ENCODE measurements around the gene SH3PXD2A.
"Not testable (repeated sequence)": the region's sequence is repeated elsewhere in the genome, so short reads cannot be mapped to it uniquely, and the experiment has no call there.

SH3PXD2A gene

DNA sequence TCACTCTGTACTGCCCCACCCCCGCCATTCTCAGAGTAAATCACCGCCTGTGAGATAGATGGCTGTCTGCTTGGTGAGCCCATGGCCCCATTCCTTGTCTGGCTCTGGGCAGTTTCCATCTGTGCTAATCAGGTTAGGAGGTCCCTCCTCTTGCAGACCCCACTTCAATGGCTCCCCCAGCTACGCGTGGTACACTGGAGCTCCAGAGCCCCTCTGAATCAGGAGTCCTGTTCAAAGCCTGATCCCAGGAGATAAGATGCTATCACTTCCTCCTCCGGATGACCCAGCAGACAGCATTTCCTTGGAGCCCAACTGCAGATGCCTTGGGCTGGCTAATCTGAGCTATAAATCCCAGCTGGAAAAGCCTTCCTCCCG, 122.3 kb downstream of the SH3PXD2A start:
- H3K4me3 Mint-ChIP-seq: no peak overlapping the region
- no peaks in the 10 kb centered on the region for H3K27me3 Mint-ChIP-seq
- no peak for DNase-seq
- no peaks in the 10 kb centered on the region for H3K4me1 Mint-ChIP-seq (ENCODE audit: low read depth)
- H3K9me3 Mint-ChIP-seq: no peaks in the 10 kb centered on the region
- H3K36me3 Mint-ChIP-seq (ENCODE audit: low read depth): no peaks in the 10 kb centered on the region
- H3K27ac Mint-ChIP-seq: no peak overlapping the region

GRCh38 chr10:103732339-103733044, 122.9 kb downstream of the SH3PXD2A start:
- no peak for DNase-seq
- Mint-ChIP-seq H3K27ac (no peak overlapping the region), H3K4me1 (ENCODE audit: low read depth) (no peaks in the 10 kb centered on the region), H3K4me3 (no peak overlapping the region), H3K9me3 (no peaks in the 10 kb centered on the region), H3K36me3 (ENCODE audit: low read depth) (no peaks in the 10 kb centered on the region), H3K27me3 (no peaks in the 10 kb centered on the region)

DNA sequence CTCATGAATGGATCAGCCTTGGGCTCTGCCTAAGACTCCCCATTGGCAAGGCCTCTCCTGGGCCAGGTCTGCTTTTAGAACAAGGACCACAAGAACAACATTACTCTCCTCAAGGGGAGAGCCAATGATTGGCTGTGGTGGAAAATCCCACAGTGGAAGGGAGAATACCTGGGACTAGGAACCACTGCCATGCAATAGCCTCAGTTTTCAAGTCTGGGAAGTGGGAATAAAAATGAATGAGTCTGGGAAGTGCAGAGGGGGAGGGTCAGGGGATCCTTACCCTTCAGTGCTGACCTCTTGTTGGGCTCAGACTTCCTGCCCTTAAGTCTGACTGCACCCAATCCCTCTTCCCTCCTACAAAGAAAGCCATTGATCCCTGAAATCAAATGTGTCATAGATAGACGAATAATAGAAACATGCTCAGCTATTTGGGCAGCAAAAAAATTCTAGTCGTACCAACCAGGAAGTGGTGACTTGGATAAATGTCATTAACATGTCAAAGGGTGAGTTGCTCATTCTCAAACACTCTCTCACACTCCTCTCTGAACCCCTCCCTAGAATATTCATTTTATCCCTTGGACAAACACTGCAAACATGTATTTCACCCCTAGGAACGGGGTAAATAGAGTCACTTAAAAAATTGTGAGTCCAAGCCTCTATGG, 123.6 kb downstream of the SH3PXD2A start:
- Mint-ChIP-seq H3K27me3 (no peaks in the 10 kb centered on the region), H3K9me3 (no peaks in the 10 kb centered on the region), H3K4me1 (ENCODE audit: low read depth) (no peaks in the 10 kb centered on the region), H3K27ac (no peak overlapping the region), H3K4me3 (no peak overlapping the region), H3K36me3 (ENCODE audit: low read depth) (no peaks in the 10 kb centered on the region)
- no peak for DNase-seq

GRCh38 chr10:103731026-103731425, 124.3 kb downstream of the SH3PXD2A start:
- not testable (repeated sequence) for H3K36me3 Mint-ChIP-seq (ENCODE audit: low read depth); H3K27me3 Mint-ChIP-seq; H3K27ac Mint-ChIP-seq; H3K9me3 Mint-ChIP-seq; H3K4me1 Mint-ChIP-seq (ENCODE audit: low read depth); DNase-seq; H3K4me3 Mint-ChIP-seq

GRCh38 chr10:103729851-103730250, 125.5 kb downstream of the SH3PXD2A start:
- Mint-ChIP-seq H3K4me3 (no peak overlapping the region), H3K4me1 (ENCODE audit: low read depth) (no peaks in the 10 kb centered on the region), H3K27me3 (no peaks in the 10 kb centered on the region), H3K27ac (no peak overlapping the region), H3K9me3 (no peaks in the 10 kb centered on the region), H3K36me3 (ENCODE audit: low read depth) (no peaks in the 10 kb centered on the region)
- DNase-seq: no peak

DNA sequence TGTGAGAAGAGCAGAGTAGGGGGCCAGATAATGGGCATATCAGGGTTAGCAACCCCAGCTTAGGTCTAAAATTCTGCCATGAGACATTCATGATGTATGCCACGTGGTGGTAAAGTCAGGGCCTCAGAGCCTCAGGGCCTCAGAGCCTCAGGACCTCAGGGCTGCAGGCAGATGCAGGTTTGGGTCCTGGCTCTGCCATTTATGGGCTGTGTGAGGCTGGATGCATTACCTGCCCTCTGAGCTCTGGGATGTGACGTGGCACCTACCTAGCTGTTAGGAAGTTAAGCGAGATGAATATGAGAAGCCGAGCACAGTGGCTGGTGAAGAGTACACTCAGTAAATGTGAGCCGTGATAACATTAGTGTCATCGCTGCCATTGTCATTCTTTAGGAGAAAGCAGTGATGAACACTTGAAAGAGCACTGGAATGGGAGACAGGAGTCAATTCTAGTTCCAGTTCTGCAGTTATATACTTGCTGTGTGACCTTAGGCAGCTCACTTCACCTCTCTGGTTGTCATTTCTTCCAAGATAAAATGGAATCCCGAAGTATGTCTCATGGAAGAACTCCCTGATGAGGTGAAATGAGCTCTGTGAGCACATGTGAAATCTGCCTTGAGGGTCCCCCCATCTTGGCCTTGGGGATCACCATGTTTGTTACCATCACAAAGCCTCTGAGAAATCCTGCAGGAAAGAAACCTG, 127.2 kb downstream of the SH3PXD2A start:
- H3K27ac Mint-ChIP-seq: no peak overlapping the region
- no peaks in the 10 kb centered on the region for H3K4me1 Mint-ChIP-seq (ENCODE audit: low read depth)
- H3K9me3 Mint-ChIP-seq: no peaks in the 10 kb centered on the region
- H3K36me3 Mint-ChIP-seq (ENCODE audit: low read depth): no peaks in the 10 kb centered on the region
- H3K27me3 Mint-ChIP-seq: no peaks in the 10 kb centered on the region
- DNase-seq: no peak
- no peak overlapping the region for H3K4me3 Mint-ChIP-seq

- DNase-seq: no peak
- Mint-ChIP-seq H3K27me3 (no peaks in the 10 kb centered on the region), H3K9me3 (no peaks in the 10 kb centered on the region), H3K27ac (no peak overlapping the region), H3K36me3 (ENCODE audit: low read depth) (no peaks in the 10 kb centered on the region), H3K4me3 (no peak overlapping the region), H3K4me1 (ENCODE audit: low read depth) (no peaks in the 10 kb centered on the region)
Measured at GRCh38 chr10:103727546-103727963, 127.8 kb downstream of the SH3PXD2A start.

DNA sequence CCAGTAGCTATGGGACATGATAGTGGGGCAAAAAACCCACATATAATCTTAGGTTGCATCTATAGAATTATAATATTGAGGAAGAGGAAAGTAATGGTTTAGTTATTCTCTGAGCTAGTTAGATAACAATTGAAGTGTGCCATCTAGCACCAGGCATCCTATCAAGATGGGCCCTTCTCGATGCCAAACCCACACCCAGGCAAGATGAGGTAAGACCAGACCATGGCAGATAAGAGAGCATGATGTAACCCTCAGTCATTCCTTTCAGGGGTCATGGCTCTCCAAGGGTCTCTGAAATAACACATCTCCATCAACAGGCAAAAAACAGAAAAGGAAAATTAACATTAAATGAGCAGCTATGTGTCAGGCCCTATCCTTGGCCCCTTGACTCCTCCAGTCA, 128.7 kb downstream of the SH3PXD2A start:
- Mint-ChIP-seq H3K27ac (no peak overlapping the region), H3K27me3 (no peaks in the 10 kb centered on the region), H3K36me3 (ENCODE audit: low read depth) (no peaks in the 10 kb centered on the region), H3K4me3 (no peak overlapping the region), H3K4me1 (ENCODE audit: low read depth) (no peaks in the 10 kb centered on the region), H3K9me3 (no peaks in the 10 kb centered on the region)
- no peak for DNase-seq

DNA sequence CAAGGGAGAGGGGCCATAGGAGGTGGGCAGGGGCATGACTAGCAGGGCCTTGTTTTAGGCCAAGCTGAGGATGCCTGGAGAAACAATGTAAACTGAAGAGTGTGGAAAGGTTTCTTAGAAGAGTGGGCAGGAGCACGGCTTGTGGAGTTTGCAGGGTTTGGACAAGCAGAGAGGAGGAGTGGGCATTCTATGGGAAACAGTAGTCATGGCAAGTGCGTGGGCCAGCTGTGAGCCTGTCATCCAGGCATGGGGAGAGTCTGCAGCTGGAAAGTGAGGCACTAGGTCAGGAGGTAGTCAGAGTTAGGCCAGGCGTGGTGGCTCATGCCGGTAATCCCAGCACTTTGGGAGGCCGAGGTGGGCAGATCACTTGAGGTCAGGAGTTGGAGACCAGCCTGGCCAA, 130.1 kb downstream of the SH3PXD2A start:
- H3K9me3 Mint-ChIP-seq: no peaks in the 10 kb centered on the region
- no peaks in the 10 kb centered on the region for H3K27me3 Mint-ChIP-seq
- no peak overlapping the region for H3K4me3 Mint-ChIP-seq
- DNase-seq: no peak
- no peaks in the 10 kb centered on the region for H3K4me1 Mint-ChIP-seq (ENCODE audit: low read depth)
- no peaks in the 10 kb centered on the region for H3K36me3 Mint-ChIP-seq (ENCODE audit: low read depth)
- H3K27ac Mint-ChIP-seq: no peak overlapping the region

- Mint-ChIP-seq H3K9me3 (no peaks in the 10 kb centered on the region), H3K27me3 (no peaks in the 10 kb centered on the region), H3K27ac (no peak overlapping the region), H3K4me1 (ENCODE audit: low read depth) (no peaks in the 10 kb centered on the region), H3K36me3 (ENCODE audit: low read depth) (no peaks in the 10 kb centered on the region), H3K4me3 (no peak overlapping the region)
- no peak for DNase-seq
Measured at GRCh38 chr10:103724771-103725170, 130.6 kb downstream of the SH3PXD2A start.

DNA sequence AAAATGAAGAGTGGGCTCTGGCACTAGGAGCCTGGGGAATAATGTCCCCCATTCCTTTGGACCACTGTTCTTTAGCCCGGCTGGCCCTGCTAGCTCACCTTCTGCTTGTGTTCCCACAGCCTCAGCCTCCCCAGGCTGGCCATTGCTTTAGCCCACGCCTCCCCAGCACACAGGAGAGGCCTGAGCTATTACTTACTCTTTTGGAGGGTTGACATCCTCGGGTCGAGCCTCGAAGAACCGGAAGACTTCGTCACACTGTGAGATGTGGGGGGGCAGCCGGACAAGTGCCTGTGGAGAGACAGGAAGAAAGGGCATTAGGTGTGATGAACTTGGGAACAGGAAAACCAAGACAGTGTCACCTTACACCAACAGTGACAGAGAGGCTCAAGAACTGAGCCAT, 131.3 kb downstream of the SH3PXD2A start:
- Mint-ChIP-seq H3K36me3 (ENCODE audit: low read depth) (no peaks in the 10 kb centered on the region), H3K27me3 (no peaks in the 10 kb centered on the region), H3K4me3 (no peak overlapping the region)

DNA sequence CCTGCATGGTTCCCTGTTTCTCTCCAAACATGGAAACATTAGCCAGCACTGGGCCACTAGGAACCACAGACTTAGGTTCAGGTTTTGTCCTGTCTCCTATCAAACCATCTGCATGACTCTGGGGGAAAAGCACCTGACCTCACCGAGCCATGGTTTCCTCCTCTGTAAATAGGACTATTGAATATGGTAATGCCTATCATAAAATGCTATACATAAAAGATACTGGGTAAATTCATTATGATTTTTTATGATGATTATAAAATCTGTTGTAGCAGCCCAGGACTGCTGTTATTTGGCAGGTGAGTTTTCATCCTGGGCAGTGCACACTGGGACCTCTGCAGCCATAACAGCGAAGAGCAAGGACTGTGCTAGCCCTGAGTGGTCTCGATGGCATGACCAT, 131.8 kb downstream of the SH3PXD2A start:
- Mint-ChIP-seq H3K4me1 (ENCODE audit: low read depth) (peaks cover 6% of the 10 kb centered on the region), H3K36me3 (ENCODE audit: low read depth) (no peaks in the 10 kb centered on the region), H3K27ac (no peak overlapping the region), H3K9me3 (no peaks in the 10 kb centered on the region), H3K27me3 (no peaks in the 10 kb centered on the region), H3K4me3 (no peak overlapping the region)
- DNase-seq: no peak

More for the DNA sequence above, 131.3 kb downstream of the SH3PXD2A start:
- no peak for DNase-seq
- H3K4me1 Mint-ChIP-seq (ENCODE audit: low read depth): peaks cover 2% of the 10 kb centered on the region
- H3K9me3 Mint-ChIP-seq: no peaks in the 10 kb centered on the region
- no peak overlapping the region for H3K27ac Mint-ChIP-seq

- H3K36me3 Mint-ChIP-seq (ENCODE audit: low read depth): no peaks in the 10 kb centered on the region
- H3K27ac Mint-ChIP-seq: no peak overlapping the region
- no peak overlapping the region for H3K4me3 Mint-ChIP-seq
- H3K4me1 Mint-ChIP-seq (ENCODE audit: low read depth): peaks cover 6% of the 10 kb centered on the region
- no peaks in the 10 kb centered on the region for H3K9me3 Mint-ChIP-seq
- no peaks in the 10 kb centered on the region for H3K27me3 Mint-ChIP-seq
- no peak for DNase-seq
Measured at GRCh38 chr10:103722632-103723031, 132.7 kb downstream of the SH3PXD2A start.

GRCh38 chr10:103720964-103721335, 134.4 kb downstream of the SH3PXD2A start:
- peaks cover 6% of the 10 kb centered on the region for H3K4me1 Mint-ChIP-seq (ENCODE audit: low read depth)
- no peaks in the 10 kb centered on the region for H3K9me3 Mint-ChIP-seq
- DNase-seq: no peak
- H3K36me3 Mint-ChIP-seq (ENCODE audit: low read depth): no peaks in the 10 kb centered on the region
- H3K27me3 Mint-ChIP-seq: no peaks in the 10 kb centered on the region
- H3K27ac Mint-ChIP-seq: no peak overlapping the region
- H3K4me3 Mint-ChIP-seq: no peak overlapping the region

- Mint-ChIP-seq H3K9me3 (no peaks in the 10 kb centered on the region), H3K36me3 (ENCODE audit: low read depth) (no peaks in the 10 kb centered on the region), H3K4me1 (ENCODE audit: low read depth) (peaks cover 6% of the 10 kb centered on the region), H3K27ac (no peak overlapping the region), H3K27me3 (no peaks in the 10 kb centered on the region), H3K4me3 (no peak overlapping the region)
- DNase-seq: no peak
Measured at GRCh38 chr10:103720328-103720963, 134.9 kb downstream of the SH3PXD2A start.
